ENCODE data around the gene ASMT. TPM values are rescaled to one million over a fixed set of nuclear protein-coding genes. Genes with fewer than 3 reads are reported as not detected.
"Not testable (repeated sequence)": the region's sequence is repeated elsewhere in the genome, so short reads cannot be mapped to it uniquely, and the experiment has no call there.

Gene ASMT
- total RNA-seq, 1 donor from 2014 or later: not detected

DNA sequence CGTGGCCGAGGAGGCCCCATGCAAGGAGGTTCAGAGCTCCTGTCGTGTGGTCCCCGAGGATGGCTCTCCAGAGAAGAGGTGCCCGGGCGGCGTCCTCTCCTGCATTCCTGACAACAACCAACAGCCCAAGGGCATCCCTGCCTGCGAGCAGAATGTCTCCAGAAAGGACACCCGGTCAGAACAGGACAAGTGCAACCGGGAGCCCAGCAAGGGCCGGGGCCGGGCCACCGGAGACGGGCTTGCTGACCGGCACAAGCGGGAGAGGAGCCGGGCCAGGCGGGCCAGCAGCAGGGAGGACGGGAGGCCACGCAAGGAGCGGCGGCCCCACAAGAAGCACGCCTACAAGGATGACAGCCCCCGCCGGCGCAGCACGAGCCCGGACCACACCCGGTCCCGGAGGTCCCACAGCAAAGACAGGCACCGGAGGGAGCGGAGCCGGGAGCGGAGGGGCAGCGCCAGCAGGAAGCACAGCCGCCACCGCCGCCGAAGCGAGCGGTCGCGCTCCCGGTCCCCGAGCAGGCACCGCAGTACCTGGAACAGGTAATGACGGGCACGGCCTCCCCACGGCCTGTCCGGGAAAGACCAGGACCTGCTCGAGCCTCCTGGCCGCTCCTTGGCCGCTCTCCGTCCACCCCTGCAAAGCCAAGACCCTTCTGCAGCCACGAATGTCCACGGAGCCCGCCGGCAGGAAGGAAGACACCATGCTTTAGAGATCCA is 13.7 kb upstream of the ASMT start:
- Mint-ChIP-seq H3K9me3 (no peaks in the 10 kb centered on the region), H3K36me3 (ENCODE audit: low read depth) (peaks cover 47% of the 10 kb centered on the region), H3K4me1 (ENCODE audit: low read depth) (no peaks in the 10 kb centered on the region), H3K27me3 (ENCODE audit: insufficient read depth) (no peaks in the 10 kb centered on the region), H3K27ac (no peak overlapping the region), H3K4me3 (no peak overlapping the region)
- intact Hi-C loops (cut with micrococcal nuclease): no loop called here
- no peak for DNase-seq (ENCODE audit: low spot score)

GRCh38 chrX:1601768-1602085 is 13.1 kb upstream of the ASMT start:
- no peak overlapping the region for H3K4me3 Mint-ChIP-seq
- intact Hi-C loops (cut with micrococcal nuclease): no loop called here
- no peak overlapping the region for H3K27ac Mint-ChIP-seq
- H3K4me1 Mint-ChIP-seq (ENCODE audit: low read depth): no peaks in the 10 kb centered on the region
- H3K9me3 Mint-ChIP-seq: no peaks in the 10 kb centered on the region
- H3K27me3 Mint-ChIP-seq (ENCODE audit: insufficient read depth): no peaks in the 10 kb centered on the region
- H3K36me3 Mint-ChIP-seq (ENCODE audit: low read depth): peaks cover 47% of the 10 kb centered on the region
- no peak for DNase-seq (ENCODE audit: low spot score)

GRCh38 chrX:1602299-1602698 is 12.6 kb upstream of the ASMT start:
- Mint-ChIP-seq H3K27me3 (ENCODE audit: insufficient read depth) (no peaks in the 10 kb centered on the region), H3K4me3 (no peak overlapping the region), H3K27ac (no peak overlapping the region), H3K36me3 (ENCODE audit: low read depth) (peaks cover 42% of the 10 kb centered on the region), H3K9me3 (no peaks in the 10 kb centered on the region), H3K4me1 (ENCODE audit: low read depth) (no peaks in the 10 kb centered on the region)
- no peak for DNase-seq (ENCODE audit: low spot score)
- intact Hi-C loops (cut with micrococcal nuclease): no loop called here

DNA sequence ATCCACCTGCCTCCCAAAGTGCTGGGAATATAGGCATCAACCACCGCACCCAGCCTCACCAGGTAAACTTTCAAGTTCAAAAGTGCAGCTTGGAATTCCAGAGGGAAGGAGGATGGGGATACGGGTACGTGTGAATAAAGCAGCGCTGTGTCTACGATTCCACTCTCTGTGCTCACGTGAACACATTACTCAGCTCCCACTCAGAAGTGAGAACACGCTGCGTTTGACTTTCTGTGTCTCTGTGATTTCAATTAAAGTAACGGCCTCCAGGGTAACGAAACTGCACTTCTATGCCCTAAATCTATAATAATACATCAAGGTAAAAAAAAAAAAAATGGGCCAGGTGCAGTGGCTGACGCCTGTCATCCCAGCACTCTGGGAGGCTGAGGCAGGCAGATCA is 8.4 kb upstream of the ASMT start:
- H3K4me1 Mint-ChIP-seq (ENCODE audit: low read depth): no peaks in the 10 kb centered on the region
- intact Hi-C loops (cut with micrococcal nuclease): no loop called here
- no peaks in the 10 kb centered on the region for H3K27me3 Mint-ChIP-seq (ENCODE audit: insufficient read depth)
- H3K36me3 Mint-ChIP-seq (ENCODE audit: low read depth): peaks cover 27% of the 10 kb centered on the region
- no peak overlapping the region for H3K4me3 Mint-ChIP-seq
- no peaks in the 10 kb centered on the region for H3K9me3 Mint-ChIP-seq
- H3K27ac Mint-ChIP-seq: no peak overlapping the region
- no peak for DNase-seq (ENCODE audit: low spot score)

DNA sequence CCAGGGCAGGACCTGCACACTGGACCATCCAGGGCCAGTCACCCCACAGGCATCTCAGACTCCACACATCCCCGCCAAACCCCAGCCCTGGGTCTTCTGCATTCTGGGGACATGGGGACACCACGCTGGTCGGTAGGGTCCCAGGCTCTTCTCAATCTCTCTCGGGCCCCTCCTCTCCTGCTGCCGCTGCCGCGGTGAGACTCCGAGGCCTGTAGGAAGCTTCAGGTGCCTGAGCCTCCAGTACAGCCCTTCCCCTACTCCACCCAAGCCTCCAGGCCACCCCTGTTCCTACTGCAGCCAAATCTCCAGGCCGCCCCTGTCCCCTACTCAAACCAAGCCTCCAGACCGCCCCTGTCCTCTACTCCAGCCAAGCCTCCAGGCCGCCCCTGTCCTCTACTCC is 5.5 kb upstream of the ASMT start:
- intact Hi-C loops (cut with micrococcal nuclease): no loop called here
- H3K4me3 Mint-ChIP-seq: no peak overlapping the region
- H3K27ac Mint-ChIP-seq: no peak overlapping the region
- H3K27me3 Mint-ChIP-seq (ENCODE audit: insufficient read depth): no peaks in the 10 kb centered on the region
- no peaks in the 10 kb centered on the region for H3K4me1 Mint-ChIP-seq (ENCODE audit: low read depth)
- H3K9me3 Mint-ChIP-seq: no peaks in the 10 kb centered on the region
- peaks cover 10% of the 10 kb centered on the region for H3K36me3 Mint-ChIP-seq (ENCODE audit: low read depth)
- no peak for DNase-seq (ENCODE audit: low spot score)

DNA sequence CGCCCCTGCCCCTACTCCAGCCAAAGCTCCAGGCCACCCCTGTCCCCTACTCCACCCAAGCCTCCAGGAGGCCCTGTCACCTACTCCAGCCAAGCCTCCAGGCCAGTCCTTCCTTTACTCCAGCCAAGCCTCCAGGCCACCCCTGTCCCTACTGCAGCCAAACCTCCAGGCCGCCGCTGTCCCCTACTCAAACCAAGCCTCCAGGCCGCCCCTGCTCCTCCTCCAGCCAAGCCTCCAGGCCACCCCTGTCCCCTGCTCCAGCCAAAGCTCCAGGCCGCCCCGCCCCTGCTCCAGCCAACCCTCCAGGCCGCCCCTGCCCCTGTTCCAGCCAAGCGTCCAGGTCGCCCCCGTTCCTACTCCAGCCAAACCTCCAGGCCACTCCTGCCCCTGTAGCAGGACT is 5.1 kb upstream of the ASMT start:
- DNase-seq (ENCODE audit: low spot score): no peak
- Mint-ChIP-seq H3K9me3 (no peaks in the 10 kb centered on the region), H3K27me3 (ENCODE audit: insufficient read depth) (no peaks in the 10 kb centered on the region), H3K27ac (no peak overlapping the region), H3K36me3 (ENCODE audit: low read depth) (peaks cover 6% of the 10 kb centered on the region), H3K4me1 (ENCODE audit: low read depth) (no peaks in the 10 kb centered on the region), H3K4me3 (no peak overlapping the region)
- intact Hi-C loops (cut with micrococcal nuclease): no loop called here

DNA sequence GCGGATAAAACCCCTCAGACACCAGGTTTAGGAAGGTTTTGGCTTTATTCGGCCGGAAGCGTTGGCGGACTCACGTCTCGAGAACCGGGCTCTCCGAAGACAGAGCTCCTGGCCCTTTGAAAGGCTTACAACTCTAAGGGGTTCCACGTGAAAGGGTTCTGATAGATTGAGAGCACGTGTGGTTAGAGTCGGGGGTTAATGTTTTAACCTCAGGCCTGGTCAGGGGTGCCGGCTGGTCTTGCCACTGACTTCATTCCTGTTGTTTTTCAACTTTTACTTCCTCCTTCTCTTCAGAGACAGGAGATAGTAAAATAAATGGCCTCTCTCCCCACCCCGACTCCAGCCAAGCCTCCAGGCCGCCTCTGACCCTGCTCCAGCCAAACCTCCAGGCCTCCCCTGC is 4.7 kb upstream of the ASMT start:
- no peak overlapping the region for H3K27ac Mint-ChIP-seq
- H3K4me1 Mint-ChIP-seq (ENCODE audit: low read depth): no peaks in the 10 kb centered on the region
- peaks cover 3% of the 10 kb centered on the region for H3K36me3 Mint-ChIP-seq (ENCODE audit: low read depth)
- H3K9me3 Mint-ChIP-seq: no peaks in the 10 kb centered on the region
- no peak overlapping the region for H3K4me3 Mint-ChIP-seq
- no peak for DNase-seq (ENCODE audit: low spot score)
- no peaks in the 10 kb centered on the region for H3K27me3 Mint-ChIP-seq (ENCODE audit: insufficient read depth)
- intact Hi-C loops (cut with micrococcal nuclease): no loop called here

DNA sequence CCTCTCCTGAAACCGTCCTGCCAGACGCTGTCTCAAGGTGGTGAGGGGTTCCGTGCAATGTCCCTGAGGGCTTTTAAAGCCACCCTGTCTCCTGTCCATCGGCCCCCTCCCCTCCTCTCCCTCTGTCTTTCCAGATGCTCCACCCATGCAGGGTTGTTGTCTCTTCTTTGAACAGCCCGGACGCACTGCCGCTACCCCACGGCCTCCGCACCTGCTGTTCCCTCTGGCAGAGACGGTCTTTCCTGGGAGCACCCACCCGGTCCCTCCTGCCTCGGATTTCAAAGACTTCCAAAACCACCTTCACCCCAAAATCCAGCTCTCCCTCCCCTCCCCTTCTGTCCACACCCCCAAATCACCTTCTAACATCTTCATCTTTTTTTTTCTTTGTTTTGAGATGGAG is 4.1 kb upstream of the ASMT start:
- no peaks in the 10 kb centered on the region for H3K9me3 Mint-ChIP-seq
- H3K27ac Mint-ChIP-seq: no peak overlapping the region
- H3K27me3 Mint-ChIP-seq (ENCODE audit: insufficient read depth): no peaks in the 10 kb centered on the region
- intact Hi-C loops (cut with micrococcal nuclease): no loop called here
- no peaks in the 10 kb centered on the region for H3K36me3 Mint-ChIP-seq (ENCODE audit: low read depth)
- DNase-seq (ENCODE audit: low spot score): no peak
- H3K4me1 Mint-ChIP-seq (ENCODE audit: low read depth): no peaks in the 10 kb centered on the region
- H3K4me3 Mint-ChIP-seq: no peak overlapping the region

- Mint-ChIP-seq H3K36me3 (ENCODE audit: low read depth) (no peaks in the 10 kb centered on the region), H3K27me3 (ENCODE audit: insufficient read depth) (no peaks in the 10 kb centered on the region), H3K4me3 (no peak overlapping the region), H3K9me3 (no peaks in the 10 kb centered on the region), H3K27ac (no peak overlapping the region), H3K4me1 (ENCODE audit: low read depth) (no peaks in the 10 kb centered on the region)
- DNase-seq (ENCODE audit: low spot score): no peak
- intact Hi-C loops (cut with micrococcal nuclease): no loop called here
Observed at GRCh38 chrX:1612641-1613286, 2.1 kb upstream of the ASMT start.

DNA sequence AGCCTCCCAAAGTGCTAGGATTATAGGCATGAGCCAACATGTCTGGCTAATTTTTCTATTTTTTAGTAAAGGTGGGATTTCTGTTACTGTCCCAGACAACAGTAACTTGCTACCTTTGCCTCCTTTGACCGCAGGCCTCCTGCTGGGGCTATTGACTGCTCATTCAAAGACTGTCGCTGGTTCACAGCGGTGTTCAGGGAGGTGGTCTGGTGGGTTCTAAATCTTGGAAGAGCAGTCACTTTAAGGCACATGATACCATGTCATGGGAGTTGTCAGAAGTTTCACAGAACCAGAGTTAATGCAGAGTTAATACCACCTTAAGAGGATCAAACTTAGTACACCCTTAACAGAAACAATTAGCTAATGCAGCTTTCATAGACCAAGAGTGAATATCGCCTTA is 3.8 kb downstream of the ASMT start:
- Mint-ChIP-seq H3K4me1 (ENCODE audit: low read depth) (no peaks in the 10 kb centered on the region), H3K27me3 (ENCODE audit: insufficient read depth) (no peaks in the 10 kb centered on the region), H3K4me3 (no peak overlapping the region), H3K9me3 (no peaks in the 10 kb centered on the region), H3K36me3 (ENCODE audit: low read depth) (no peaks in the 10 kb centered on the region), H3K27ac (no peak overlapping the region)
- intact Hi-C loops (cut with micrococcal nuclease): no loop called here
- DNase-seq (ENCODE audit: low spot score): no peak

- Mint-ChIP-seq H3K4me3 (no peak overlapping the region), H3K27me3 (ENCODE audit: insufficient read depth) (no peaks in the 10 kb centered on the region), H3K9me3 (no peaks in the 10 kb centered on the region), H3K36me3 (ENCODE audit: low read depth) (no peaks in the 10 kb centered on the region), H3K4me1 (ENCODE audit: low read depth) (no peaks in the 10 kb centered on the region), H3K27ac (no peak overlapping the region)
- intact Hi-C loops (cut with micrococcal nuclease): no loop called here
- DNase-seq (ENCODE audit: low spot score): no peak
Observed at GRCh38 chrX:1623691-1624090, 8.8 kb downstream of the ASMT start.

DNA sequence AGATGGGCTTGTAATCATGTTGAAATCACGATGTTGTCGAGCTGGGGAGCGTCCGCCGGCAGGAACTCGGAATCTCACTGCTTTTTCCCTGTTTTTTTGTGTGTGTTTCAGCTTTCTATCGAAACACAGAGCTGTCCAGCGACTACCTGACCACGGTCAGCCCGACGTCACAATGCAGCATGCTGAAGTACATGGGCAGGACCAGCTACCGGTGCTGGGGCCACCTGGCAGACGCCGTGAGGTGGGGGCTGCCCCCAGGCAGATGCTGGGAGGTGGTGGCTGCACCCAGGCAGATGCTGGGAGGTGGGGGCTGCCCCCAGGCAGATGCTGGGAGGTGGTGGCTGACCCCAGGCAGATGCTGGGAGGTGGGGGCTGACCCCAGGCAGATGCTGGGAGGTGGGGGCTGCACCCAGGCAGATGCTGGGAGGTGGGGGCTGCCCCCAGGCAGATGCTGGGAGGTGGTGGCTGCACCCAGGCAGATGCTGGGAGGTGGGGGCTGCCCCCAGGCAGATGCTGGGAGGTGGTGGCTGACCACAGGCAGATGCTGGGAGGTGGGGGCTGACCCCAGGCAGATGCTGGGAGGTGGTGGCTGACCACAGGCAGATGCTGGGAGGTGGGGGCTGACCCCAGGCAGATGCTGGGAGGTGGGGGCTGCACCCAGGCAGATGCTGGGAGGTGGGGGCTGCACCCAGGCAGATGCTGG is 9.4 kb downstream of the ASMT start:
- H3K4me1 Mint-ChIP-seq (ENCODE audit: low read depth); H3K9me3 Mint-ChIP-seq; H3K4me3 Mint-ChIP-seq; DNase-seq (ENCODE audit: low spot score); H3K27me3 Mint-ChIP-seq (ENCODE audit: insufficient read depth); intact Hi-C loops (cut with micrococcal nuclease); H3K27ac Mint-ChIP-seq; H3K36me3 Mint-ChIP-seq (ENCODE audit: low read depth): not testable (repeated sequence)

GRCh38 chrX:1624861-1625215 is 10.0 kb downstream of the ASMT start:
- H3K27ac Mint-ChIP-seq; intact Hi-C loops (cut with micrococcal nuclease); H3K36me3 Mint-ChIP-seq (ENCODE audit: low read depth); H3K4me1 Mint-ChIP-seq (ENCODE audit: low read depth); H3K27me3 Mint-ChIP-seq (ENCODE audit: insufficient read depth); H3K9me3 Mint-ChIP-seq; H3K4me3 Mint-ChIP-seq; DNase-seq (ENCODE audit: low spot score): not testable (repeated sequence)

All from activated T-helper 1 cell treated with anti-CD3 and anti-CD28 coated beads, Interleukin-12 subunit alpha, Interleukin-12 subunit beta, Interleukin-2, Interleukin-4 antibody, amounts not matched to agents 30 ng/mL and 10 ng/mL and 1 ng/mL, durations not matched to agents 14 hours and 24 hours and 36 hours (primary cell).